OCI-LY7 (cell line): ENCODE measurements around the gene GFY.

Experiments
- CTCF ChIP-seq: fragments of 200-600 bp; sonication (generic); conservative IDR thresholded peaks from 2 replicates; pipeline ENCODE4 v1.5.1; 2014; ENCODE audit warnings: mild to moderate bottlenecking, antibody characterized with exemption, low read length, moderate library complexity, mixed read lengths
- EZH2phosphoT487 ChIP-seq: fragments of 200-600 bp; sonication (generic); IDR thresholded peaks from 2 replicates; pipeline ENCODE4 v1.6.1; 2018; ENCODE audit warnings: low read depth, borderline replicate concordance, mild to moderate bottlenecking, mixed run types, antibody characterized with exemption, low read length, moderate library complexity, mixed read lengths

- no peak for TF ChIP-seq CTCF
- no peak for TF ChIP-seq EZH2phosphoT487
These were observed 26.3 kb upstream of the GFY start for GRCh38 chr19:49398931-49399330.
